GM19025 (cell line): ENCODE data around the gene SNRPB2.

Source experiments
- ATAC-seq: cut with Tn5 transposase; IDR thresholded peaks from one replicate; pipeline ENCODE4 v1.9.1; 2021; ENCODE audit warnings: mild to moderate bottlenecking, low read depth, moderate library complexity; ENCODE audit not compliant: unreplicated experiment

SNRPB2 gene

GRCh38 chr20:16729080-16729479 is 746 bp upstream of the SNRPB2 start:
- ATAC-seq, result no peak

- ATAC-seq, result no peak
Measured at GRCh38 chr20:16732506-16733152, 2.8 kb downstream of the SNRPB2 start.

GRCh38 chr20:16740365-16741072 is 10.7 kb downstream of the SNRPB2 start:
- no peak for ATAC-seq

- no peak for ATAC-seq
Measured at GRCh38 chr20:16744178-16744807, 14.5 kb downstream of the SNRPB2 start.

- no peak for ATAC-seq
Measured at GRCh38 chr20:16745204-16745603, 15.4 kb downstream of the SNRPB2 start.

- ATAC-seq, result no peak
Measured at GRCh38 chr20:16747291-16747811, 17.5 kb downstream of the SNRPB2 start.

GRCh38 chr20:16748308-16748900 is 18.6 kb downstream of the SNRPB2 start, which contains the start of gene OTOR:
TSS of gene OTOR (plus strand) at chr20:16748358. CDS start at chr20:16748402, 44 bp downstream.
- no peak for ATAC-seq

GRCh38 chr20:16749573-16749972 is 19.7 kb downstream of the SNRPB2 start:
- ATAC-seq, result no peak

- ATAC-seq, result no peak
Measured at GRCh38 chr20:16752082-16752481, 22.3 kb downstream of the SNRPB2 start.

GRCh38 chr20:16752901-16753300 is 23.1 kb downstream of the SNRPB2 start:
- ATAC-seq, result no peak

- ATAC-seq, result no peak
Measured at GRCh38 chr20:16758454-16759180, 28.8 kb downstream of the SNRPB2 start.

- ATAC-seq, result no peak
Measured at GRCh38 chr20:16759181-16759563, 29.3 kb downstream of the SNRPB2 start.

GRCh38 chr20:16760431-16761304 is 30.8 kb downstream of the SNRPB2 start:
- no peak for ATAC-seq

GRCh38 chr20:16761305-16761829 is 31.5 kb downstream of the SNRPB2 start:
- ATAC-seq, result no peak

GRCh38 chr20:16764560-16764959 is 34.7 kb downstream of the SNRPB2 start:
- ATAC-seq, result no peak

- ATAC-seq, result no peak
Measured at GRCh38 chr20:16771213-16771612, 41.4 kb downstream of the SNRPB2 start.

GRCh38 chr20:16775961-16776360 is 46.1 kb downstream of the SNRPB2 start:
- ATAC-seq, result no peak

GRCh38 chr20:16777126-16777525 is 47.3 kb downstream of the SNRPB2 start:
- no peak for ATAC-seq

- ATAC-seq, result no peak
Measured at GRCh38 chr20:16778159-16778558, 48.3 kb downstream of the SNRPB2 start.
